ENCODE results near the gene WDR46. TPM values are rescaled to one million over a fixed set of nuclear protein-coding genes. Genes with fewer than 3 reads are reported as not detected.

WDR46 gene
- total RNA-seq, 2 experiments from 2014 or later = 64.0 to 72.2 TPM

DNA sequence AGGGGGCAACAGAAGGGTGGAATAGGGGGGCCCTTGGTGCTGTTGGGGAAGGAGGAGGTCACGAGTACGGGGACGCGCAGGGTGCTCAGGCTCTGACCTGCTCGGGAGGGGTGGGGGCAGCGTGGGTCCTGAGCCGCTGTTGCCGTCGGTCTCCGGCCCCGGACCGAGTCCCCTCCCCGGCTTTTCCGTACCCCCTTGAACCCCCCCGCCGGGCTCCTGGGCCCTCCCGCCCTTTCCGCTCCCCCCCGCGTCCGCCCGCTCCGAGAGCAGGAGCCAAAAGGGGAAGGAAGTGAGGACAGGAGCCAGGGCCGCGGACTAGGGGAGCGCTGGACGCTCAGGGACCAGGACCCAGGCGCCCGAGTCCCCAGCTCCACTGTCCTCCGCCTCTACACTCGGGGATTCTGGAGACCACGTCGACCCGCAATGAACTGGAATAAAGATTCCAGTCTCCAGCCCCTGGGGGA lies 9.8 kb upstream of the WDR46 start, which contains the start of gene RGL2:
Gene RGL2, minus strand, starts transcription at position 170 of the 464 bp plus-strand sequence. CDS start 332 bp downstream, outside the sequence.
- Mint-ChIP-seq H3K27ac (peak within 1 kb of the TSS; percentile 99), H3K9me3 (no peaks in the 10 kb centered on the region), H3K27me3 (no peaks in the 10 kb centered on the region), H3K4me1 (ENCODE audit: low read depth) (peaks cover 31% of the 10 kb centered on the region), H3K36me3 (ENCODE audit: low read depth) (peaks cover 32% of the 10 kb centered on the region), H3K4me3 (peak within 1 kb of the TSS; percentile 97)
- POLR2A ChIA-PET = interaction anchor here (0.7 to 13.9 kb wide), 10 partner anchors 10 to 155 kb away, joined by 3 to 261 read pairs (median 25); partner anchors contain the start of genes B3GALT4, HSD17B8, KIFC1 and PFDN6
- CTCF ChIA-PET = interaction anchor here (0.9 to 1.8 kb wide), 10 partner anchors 9 to 92 kb away, joined by 3 to 13 read pairs (median 4); partner anchors contain the start of genes B3GALT4, PFDN6, TAPBP and WDR46
- intact Hi-C loops (cut with micrococcal nuclease) = no loop called here
- DNase-seq = peak; percentile 65
- peak; percentile 35 for ATAC-seq
- TF ChIP-seq, protein P1, sequence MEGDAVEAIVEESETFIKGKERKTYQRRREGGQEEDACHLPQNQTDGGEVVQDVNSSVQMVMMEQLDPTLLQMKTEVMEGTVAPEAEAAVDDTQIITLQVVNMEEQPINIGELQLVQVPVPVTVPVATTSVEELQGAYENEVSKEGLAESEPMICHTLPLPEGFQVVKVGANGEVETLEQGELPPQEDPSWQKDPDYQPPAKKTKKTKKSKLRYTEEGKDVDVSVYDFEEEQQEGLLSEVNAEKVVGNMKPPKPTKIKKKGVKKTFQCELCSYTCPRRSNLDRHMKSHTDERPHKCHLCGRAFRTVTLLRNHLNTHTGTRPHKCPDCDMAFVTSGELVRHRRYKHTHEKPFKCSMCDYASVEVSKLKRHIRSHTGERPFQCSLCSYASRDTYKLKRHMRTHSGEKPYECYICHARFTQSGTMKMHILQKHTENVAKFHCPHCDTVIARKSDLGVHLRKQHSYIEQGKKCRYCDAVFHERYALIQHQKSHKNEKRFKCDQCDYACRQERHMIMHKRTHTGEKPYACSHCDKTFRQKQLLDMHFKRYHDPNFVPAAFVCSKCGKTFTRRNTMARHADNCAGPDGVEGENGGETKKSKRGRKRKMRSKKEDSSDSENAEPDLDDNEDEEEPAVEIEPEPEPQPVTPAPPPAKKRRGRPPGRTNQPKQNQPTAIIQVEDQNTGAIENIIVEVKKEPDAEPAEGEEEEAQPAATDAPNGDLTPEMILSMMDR (IDR thresholded peaks at IDR 0.05) = no peak

DNA sequence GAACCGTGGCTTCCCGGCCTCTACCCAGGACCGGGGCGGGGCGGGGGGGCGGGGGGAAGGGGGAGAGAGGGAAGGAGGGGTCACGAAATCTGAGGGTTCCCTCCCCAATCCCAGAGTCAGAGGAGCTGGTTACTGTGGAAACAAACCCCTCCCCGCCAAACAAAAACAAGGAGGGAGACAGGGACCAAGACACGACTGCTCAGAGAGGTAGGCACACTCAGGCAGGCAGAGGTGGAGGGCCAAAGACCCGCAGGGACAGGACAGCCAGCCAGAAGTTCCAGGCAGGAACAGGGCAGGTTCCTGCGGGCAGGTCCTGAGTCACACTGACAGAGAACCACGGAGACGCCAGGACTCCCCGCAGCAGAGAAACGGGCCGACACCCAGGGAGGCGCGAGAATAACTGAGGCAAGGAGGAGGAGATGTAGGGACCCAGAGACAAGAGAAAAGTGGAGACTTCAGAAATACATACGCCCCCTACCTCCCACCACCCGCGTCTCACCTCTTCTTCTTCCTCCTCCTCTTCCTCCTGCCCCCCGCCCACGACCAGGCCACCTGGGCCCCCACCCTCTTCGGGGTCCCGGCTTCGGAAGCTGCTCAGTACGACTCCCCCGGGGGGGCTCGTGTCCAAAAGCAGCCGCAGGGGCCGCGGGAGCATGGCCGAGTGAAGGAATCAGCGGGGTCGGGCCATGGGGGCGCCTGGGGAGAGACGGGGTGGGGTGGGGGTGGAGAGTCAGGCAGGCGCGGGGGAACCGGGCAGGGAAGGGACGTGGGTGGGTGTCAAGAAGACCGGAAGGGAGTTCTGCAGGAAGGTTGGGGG lies 9.1 kb upstream of the WDR46 start:
- peak; percentile 25 for ATAC-seq
- CTCF ChIA-PET = interaction anchor here (0.8 to 1.8 kb wide), 6 partner anchors 12 to 92 kb away, joined by 3 to 11 read pairs (median 4); partner anchors contain the start of genes B3GALT4 and TAPBP
- peak overlapping the region; percentile 97 for H3K4me3 Mint-ChIP-seq

DNA sequence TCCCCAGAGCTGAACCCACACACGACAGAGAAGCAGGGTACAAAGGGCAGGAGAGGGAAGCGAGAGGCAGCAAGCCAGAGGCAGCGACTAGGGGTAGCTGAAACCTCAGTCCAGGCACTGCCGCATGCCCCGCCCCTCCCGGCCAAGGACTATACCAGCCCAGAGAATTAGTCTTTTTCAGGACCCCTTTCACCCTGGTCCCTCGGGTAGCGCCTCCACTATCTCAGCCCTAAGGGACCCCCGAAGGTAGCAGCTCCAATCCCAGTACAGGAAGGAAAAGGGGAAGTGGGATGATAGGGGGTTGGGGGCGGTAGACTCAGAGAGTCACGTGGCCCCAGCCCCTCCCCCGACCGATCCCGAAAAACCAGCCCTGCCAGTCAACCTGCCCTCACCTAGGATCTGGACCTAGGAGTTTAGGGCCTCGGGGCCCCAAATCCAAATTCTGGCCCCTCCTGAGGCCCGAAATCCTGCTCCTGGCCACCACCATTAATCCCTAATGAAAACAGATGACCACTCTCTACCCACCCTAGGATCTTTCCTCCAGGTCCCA lies 8.4 kb upstream of the WDR46 start:
- POLR2A ChIA-PET = interaction anchor here (0.6 to 13.9 kb wide), 6 partner anchors 9 to 105 kb away, joined by 6 to 261 read pairs (median 64); partner anchors contain the start of genes B3GALT4, PFDN6, RPS18 and TAPBP
- H3K9me3 Mint-ChIP-seq = no peaks in the 10 kb centered on the region
- H3K4me3 Mint-ChIP-seq = peak overlapping the region; percentile 97
- peaks cover 29% of the 10 kb centered on the region for H3K4me1 Mint-ChIP-seq (ENCODE audit: low read depth)
- CTCF ChIA-PET = interaction anchor here (0.8 to 1.2 kb wide), 2 partner anchors 12 to 13 kb away, joined by 3 read pairs; no protein-coding TSS in a partner anchor
- no peak for DNase-seq
- no peaks in the 10 kb centered on the region for H3K27me3 Mint-ChIP-seq
- peak overlapping the region; percentile 67 for H3K27ac Mint-ChIP-seq
- intact Hi-C loops (cut with micrococcal nuclease) = no loop called here
- TF ChIP-seq, protein P1 (IDR thresholded peaks at IDR 0.05) = no peak
- ATAC-seq = no peak
- H3K36me3 Mint-ChIP-seq (ENCODE audit: low read depth) = peaks cover 29% of the 10 kb centered on the region

More for the DNA sequence above, 9.1 kb upstream of the WDR46 start:
- no peaks in the 10 kb centered on the region for H3K27me3 Mint-ChIP-seq
- TF ChIP-seq, protein P1 (IDR thresholded peaks at IDR 0.05) = no peak
- intact Hi-C loops (cut with micrococcal nuclease) = no loop called here
- POLR2A ChIA-PET = interaction anchor here (1.5 to 13.9 kb wide), 7 partner anchors 9 to 93 kb away, joined by 4 to 261 read pairs (median 52); partner anchors contain the start of genes B3GALT4, KIFC1, PFDN6 and RPS18
- peak; percentile 77 for DNase-seq
- peaks cover 29% of the 10 kb centered on the region for H3K4me1 Mint-ChIP-seq (ENCODE audit: low read depth)
- H3K9me3 Mint-ChIP-seq = no peaks in the 10 kb centered on the region
- peak overlapping the region; percentile 99 for H3K27ac Mint-ChIP-seq
- peaks cover 27% of the 10 kb centered on the region for H3K36me3 Mint-ChIP-seq (ENCODE audit: low read depth)

DNA sequence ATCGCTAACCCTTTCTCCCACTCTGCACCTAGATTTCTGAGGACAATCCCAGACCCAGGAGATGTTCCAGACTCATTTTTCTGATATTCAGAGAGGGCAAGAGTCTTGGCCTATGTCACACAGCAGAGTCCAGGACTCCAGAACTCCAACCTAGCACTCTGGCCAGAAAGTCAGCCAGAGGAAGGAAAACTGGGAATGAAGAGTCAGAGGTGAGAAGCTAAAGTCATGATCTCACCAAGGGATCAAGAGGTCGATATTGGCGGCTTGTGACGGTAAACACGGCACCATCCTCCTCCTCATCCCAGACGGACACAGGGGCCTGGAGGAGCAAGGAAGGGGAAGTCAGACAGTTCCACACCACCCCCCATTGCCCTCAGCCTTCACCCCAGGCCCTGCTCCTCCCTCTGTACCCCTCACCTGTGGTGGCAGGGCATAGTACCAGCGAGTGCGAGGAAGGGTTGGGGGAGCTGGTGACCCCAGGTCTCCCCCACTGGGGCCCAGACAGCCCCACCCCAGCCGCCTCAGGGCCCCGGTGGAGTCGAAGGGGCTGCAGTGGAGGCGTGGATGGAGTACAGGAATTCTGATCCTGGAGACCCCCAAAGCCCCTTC lies 7.9 kb upstream of the WDR46 start:
- ATAC-seq (no peak), DNase-seq (no peak)
- H3K27me3 Mint-ChIP-seq = no peaks in the 10 kb centered on the region
- intact Hi-C loops (cut with micrococcal nuclease) = no loop called here
- peaks cover 34% of the 10 kb centered on the region for H3K36me3 Mint-ChIP-seq (ENCODE audit: low read depth)
- peak overlapping the region; percentile 97 for H3K4me3 Mint-ChIP-seq
- POLR2A ChIA-PET = interaction anchor here (0.6 to 13.9 kb wide), 6 partner anchors 8 to 106 kb away, joined by 6 to 261 read pairs (median 64); partner anchors contain the start of genes B3GALT4, PFDN6, RPS18 and TAPBP
- CTCF ChIA-PET = interaction anchor here (0.8 to 1.2 kb wide), 3 partner anchors 11 to 20 kb away, joined by 3 read pairs; partner anchors contain the start of gene B3GALT4
- peaks cover 29% of the 10 kb centered on the region for H3K4me1 Mint-ChIP-seq (ENCODE audit: low read depth)
- H3K9me3 Mint-ChIP-seq = no peaks in the 10 kb centered on the region
- TF ChIP-seq, protein P1 (IDR thresholded peaks at IDR 0.05) = no peak
- H3K27ac Mint-ChIP-seq = peak overlapping the region; percentile 63

Measured in activated CD8-positive, alpha-beta T cell treated with anti-CD3 and anti-CD28 coated beads for 36 hours (primary cell).